AG09309 (cell line): ENCODE results near the gene SCAMP5.

Experiments used
- DNase-seq: peaks from one replicate; pipeline ENCODE4 v3.0.0-alpha.2; 2010; ENCODE audit warnings: low read depth
- H3K4me3 ChIP-seq: 2 replicates; pipeline ENCODE4 v1.5.1; 2011; ENCODE audit warnings: mild to moderate bottlenecking, low read depth, low read length, moderate library complexity; ENCODE audit not compliant: control insufficient read depth
- CTCF ChIP-seq: IDR thresholded peaks from 2 replicates; pipeline ENCODE4 v1.5.1; 2011; ENCODE audit warnings: mild to moderate bottlenecking, low read depth, low read length, inconsistent platforms; ENCODE audit not compliant: insufficient read depth, control insufficient read depth; ENCODE audit errors: missing control alignments

Gene SCAMP5

DNA sequence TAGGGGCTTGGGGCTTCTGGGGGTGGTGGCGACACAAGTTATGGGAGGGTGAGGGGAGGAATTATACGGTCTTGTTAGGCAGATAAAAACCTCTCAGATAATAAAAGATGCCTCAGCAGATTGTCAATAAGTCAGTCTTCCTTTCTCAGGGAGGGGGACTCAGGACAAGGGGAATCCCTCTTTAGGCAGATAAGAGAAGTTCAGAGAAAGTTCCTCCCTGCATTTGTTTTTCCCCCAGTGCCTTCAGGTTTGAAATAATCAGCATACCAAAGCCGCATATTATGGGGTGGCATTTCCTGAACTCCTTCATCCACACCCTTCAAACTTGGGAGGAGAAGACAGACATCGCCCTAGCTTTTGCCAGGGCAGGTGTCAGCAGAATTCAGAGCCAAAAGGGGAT, 36.5 kb downstream of the SCAMP5 start:
- TF ChIP-seq CTCF = no peak
- no peak for DNase-seq

GRCh38 chr15:75032395-75032794, 37.0 kb downstream of the SCAMP5 start:
- no peak for TF ChIP-seq CTCF
- H3K4me3 ChIP-seq = no peak overlapping the region
- no peak for DNase-seq

More for the DNA sequence above, 36.5 kb downstream of the SCAMP5 start:
- no peak overlapping the region for H3K4me3 ChIP-seq

GRCh38 chr15:75033809-75034208, 38.4 kb downstream of the SCAMP5 start:
- no peak for TF ChIP-seq CTCF
- no peak for DNase-seq
- H3K4me3 ChIP-seq = no peak overlapping the region

DNA sequence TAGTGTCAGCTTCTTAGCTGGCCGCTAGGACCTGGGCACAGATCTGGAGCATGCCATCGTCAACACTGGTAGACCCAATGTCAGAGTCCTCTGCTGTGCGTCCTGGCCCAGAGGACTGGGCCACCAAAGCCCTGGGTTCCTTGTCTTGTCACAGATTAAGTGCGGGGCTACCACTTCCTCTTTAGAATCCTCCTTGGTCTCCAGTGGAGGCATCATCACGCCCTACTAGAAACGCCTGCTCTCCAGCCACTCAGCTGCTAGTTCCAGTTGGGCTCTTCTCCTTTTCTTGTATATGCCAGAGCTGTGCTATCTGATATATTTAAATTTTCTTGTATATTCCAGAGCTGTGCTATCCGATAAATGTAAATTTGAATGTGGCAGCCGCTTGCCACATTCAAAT, 39.3 kb downstream of the SCAMP5 start:
- no peak for DNase-seq
- no peak for TF ChIP-seq CTCF
- H3K4me3 ChIP-seq = no peak overlapping the region

- H3K4me3 ChIP-seq = no peak overlapping the region
- no peak for DNase-seq
- TF ChIP-seq CTCF = no peak
Observed at GRCh38 chr15:75036212-75036616, 40.9 kb downstream of the SCAMP5 start.

GRCh38 chr15:75037685-75038084, 42.3 kb downstream of the SCAMP5 start:
- H3K4me3 ChIP-seq = no peak overlapping the region
- TF ChIP-seq CTCF = no peak
- no peak for DNase-seq

DNA sequence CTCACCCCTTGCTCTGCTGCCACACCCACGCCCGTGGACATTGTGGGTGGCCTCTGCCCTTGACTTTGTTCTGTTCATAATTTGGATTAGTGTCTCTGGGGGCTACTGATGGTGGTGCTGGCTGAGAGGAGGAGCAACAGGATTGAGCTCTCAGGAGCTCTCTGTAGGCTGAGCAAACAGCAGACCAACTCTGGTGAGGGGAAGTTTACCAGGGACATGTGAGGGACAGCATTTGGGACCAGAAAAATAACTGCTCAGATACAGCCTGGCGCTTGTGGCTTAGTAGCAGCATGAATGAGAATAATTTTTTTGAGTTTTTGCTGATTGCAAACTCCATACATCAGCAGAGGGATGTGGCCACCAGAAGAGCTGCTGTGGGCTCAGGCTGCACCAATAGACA, 42.9 kb downstream of the SCAMP5 start:
- H3K4me3 ChIP-seq = no peak overlapping the region
- no peak for TF ChIP-seq CTCF
- DNase-seq = no peak
